A549 (cell line): ENCODE results near the gene STRADA.

Experiments
- CHD4 ChIP-seq: fragments of 200-600 bp; sonication (generic); IDR thresholded peaks from 2 replicates; pipeline ENCODE4 v1.6.1; 2016; ENCODE audit warnings: antibody characterized with exemption, mild to moderate bottlenecking, borderline replicate concordance
- EP300 ChIP-seq, 2 experiments: fragments of >200 bp; sonication (Bioruptor Twin); formaldehyde crosslinking; IDR thresholded peaks; 2 replicates in 1 of 2; 3 replicates in 1 of 2; pipeline ENCODE4 v1.6.1; 2016 to 2017
- NR3C1 ChIP-seq: fragments of >200 bp; sonication (Bioruptor Twin); formaldehyde crosslinking; IDR thresholded peaks from 3 replicates; pipeline ENCODE4 v1.6.1; 2017
- POLR2A ChIP-seq: IDR thresholded peaks from 2 replicates; pipeline ENCODE4 v1.6.1; 2012; ENCODE audit warnings: mild to moderate bottlenecking, low read length
- TF ChIP-seq, protein P1 (sequence below): fragments of 200-600 bp; sonication (generic); IDR thresholded peaks from 2 replicates; pipeline ENCODE4 v1.6.1; 2016; ENCODE audit warnings: antibody characterized with exemption, mild to moderate bottlenecking, moderate library complexity
- TF ChIP-seq, protein P2 (sequence below): fragments of >200 bp; sonication (Bioruptor Twin); formaldehyde crosslinking; IDR thresholded peaks from 3 replicates; pipeline ENCODE4 v1.5.1; 2016
- TF ChIP-seq, protein P3 (sequence below): fragments of 450-650 bp; IDR thresholded peaks from 2 replicates; pipeline ENCODE4 v1.6.1; 2014; ENCODE audit warnings: antibody characterized with exemption

DNA sequence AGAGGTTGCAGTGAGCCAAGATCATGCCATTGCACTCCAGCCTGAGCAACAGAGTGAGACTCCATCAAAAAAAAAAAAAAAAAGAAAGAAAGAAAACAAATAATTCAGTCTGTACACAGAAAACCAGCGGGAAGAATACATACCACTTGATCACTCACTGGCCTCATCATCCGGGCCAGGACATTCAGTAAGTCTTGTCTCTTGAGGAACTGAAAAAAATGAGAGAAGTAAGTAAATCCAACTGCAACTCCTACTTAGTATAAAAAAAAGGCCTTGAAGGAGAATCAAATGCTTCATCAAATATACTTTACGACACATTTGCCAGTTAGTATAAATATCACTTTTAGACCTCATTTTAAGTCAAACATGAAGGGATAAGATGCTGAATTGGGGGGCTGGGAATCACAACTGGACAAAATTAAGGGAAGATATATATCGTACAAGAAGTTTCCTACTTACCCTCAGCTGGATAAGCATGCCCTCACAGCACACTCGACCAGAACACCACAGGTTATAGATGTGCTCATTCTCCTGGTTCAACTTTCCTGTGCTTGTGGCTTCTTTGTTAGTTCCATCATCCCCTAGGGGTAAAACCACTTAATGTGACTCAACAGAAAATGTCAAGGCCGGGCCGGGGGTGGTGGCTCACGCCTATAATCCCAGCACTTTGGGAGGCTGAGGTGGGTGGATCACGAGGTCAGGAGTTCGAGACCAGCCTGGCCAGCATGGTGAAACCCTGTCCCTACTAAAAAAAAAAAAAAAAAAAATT, 19.4 kb upstream of the STRADA start:
- TF ChIP-seq, protein P1, sequence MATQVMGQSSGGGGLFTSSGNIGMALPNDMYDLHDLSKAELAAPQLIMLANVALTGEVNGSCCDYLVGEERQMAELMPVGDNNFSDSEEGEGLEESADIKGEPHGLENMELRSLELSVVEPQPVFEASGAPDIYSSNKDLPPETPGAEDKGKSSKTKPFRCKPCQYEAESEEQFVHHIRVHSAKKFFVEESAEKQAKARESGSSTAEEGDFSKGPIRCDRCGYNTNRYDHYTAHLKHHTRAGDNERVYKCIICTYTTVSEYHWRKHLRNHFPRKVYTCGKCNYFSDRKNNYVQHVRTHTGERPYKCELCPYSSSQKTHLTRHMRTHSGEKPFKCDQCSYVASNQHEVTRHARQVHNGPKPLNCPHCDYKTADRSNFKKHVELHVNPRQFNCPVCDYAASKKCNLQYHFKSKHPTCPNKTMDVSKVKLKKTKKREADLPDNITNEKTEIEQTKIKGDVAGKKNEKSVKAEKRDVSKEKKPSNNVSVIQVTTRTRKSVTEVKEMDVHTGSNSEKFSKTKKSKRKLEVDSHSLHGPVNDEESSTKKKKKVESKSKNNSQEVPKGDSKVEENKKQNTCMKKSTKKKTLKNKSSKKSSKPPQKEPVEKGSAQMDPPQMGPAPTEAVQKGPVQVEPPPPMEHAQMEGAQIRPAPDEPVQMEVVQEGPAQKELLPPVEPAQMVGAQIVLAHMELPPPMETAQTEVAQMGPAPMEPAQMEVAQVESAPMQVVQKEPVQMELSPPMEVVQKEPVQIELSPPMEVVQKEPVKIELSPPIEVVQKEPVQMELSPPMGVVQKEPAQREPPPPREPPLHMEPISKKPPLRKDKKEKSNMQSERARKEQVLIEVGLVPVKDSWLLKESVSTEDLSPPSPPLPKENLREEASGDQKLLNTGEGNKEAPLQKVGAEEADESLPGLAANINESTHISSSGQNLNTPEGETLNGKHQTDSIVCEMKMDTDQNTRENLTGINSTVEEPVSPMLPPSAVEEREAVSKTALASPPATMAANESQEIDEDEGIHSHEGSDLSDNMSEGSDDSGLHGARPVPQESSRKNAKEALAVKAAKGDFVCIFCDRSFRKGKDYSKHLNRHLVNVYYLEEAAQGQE = no peak
- TF ChIP-seq, protein P2, sequence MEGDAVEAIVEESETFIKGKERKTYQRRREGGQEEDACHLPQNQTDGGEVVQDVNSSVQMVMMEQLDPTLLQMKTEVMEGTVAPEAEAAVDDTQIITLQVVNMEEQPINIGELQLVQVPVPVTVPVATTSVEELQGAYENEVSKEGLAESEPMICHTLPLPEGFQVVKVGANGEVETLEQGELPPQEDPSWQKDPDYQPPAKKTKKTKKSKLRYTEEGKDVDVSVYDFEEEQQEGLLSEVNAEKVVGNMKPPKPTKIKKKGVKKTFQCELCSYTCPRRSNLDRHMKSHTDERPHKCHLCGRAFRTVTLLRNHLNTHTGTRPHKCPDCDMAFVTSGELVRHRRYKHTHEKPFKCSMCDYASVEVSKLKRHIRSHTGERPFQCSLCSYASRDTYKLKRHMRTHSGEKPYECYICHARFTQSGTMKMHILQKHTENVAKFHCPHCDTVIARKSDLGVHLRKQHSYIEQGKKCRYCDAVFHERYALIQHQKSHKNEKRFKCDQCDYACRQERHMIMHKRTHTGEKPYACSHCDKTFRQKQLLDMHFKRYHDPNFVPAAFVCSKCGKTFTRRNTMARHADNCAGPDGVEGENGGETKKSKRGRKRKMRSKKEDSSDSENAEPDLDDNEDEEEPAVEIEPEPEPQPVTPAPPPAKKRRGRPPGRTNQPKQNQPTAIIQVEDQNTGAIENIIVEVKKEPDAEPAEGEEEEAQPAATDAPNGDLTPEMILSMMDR = no peak
- no peak for TF ChIP-seq CHD4
- TF ChIP-seq, protein P3, sequence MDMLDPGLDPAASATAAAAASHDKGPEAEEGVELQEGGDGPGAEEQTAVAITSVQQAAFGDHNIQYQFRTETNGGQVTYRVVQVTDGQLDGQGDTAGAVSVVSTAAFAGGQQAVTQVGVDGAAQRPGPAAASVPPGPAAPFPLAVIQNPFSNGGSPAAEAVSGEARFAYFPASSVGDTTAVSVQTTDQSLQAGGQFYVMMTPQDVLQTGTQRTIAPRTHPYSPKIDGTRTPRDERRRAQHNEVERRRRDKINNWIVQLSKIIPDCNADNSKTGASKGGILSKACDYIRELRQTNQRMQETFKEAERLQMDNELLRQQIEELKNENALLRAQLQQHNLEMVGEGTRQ = no peak
- no peak for TF ChIP-seq POLR2A
- no peak for TF ChIP-seq NR3C1
- TF ChIP-seq EP300 (IDR thresholded peaks at IDR 0.05) = no peak
